Measurements from ENCODE around the gene MDP1.
A peak's percentile ranks its signal among the peaks of the same experiment; 100 is the strongest.

MDP1 gene

GRCh38 chr14:24179961-24180796, 35.7 kb downstream of the MDP1 start:
- DNase-seq, result no peak

GRCh38 chr14:24179294-24179960, 36.4 kb downstream of the MDP1 start:
- DNase-seq, result no peak

- no peak for DNase-seq
Measured at GRCh38 chr14:24178399-24179178, 37.3 kb downstream of the MDP1 start.

- DNase-seq, result no peak
Measured at GRCh38 chr14:24177891-24178290, 38.0 kb downstream of the MDP1 start.

GRCh38 chr14:24177041-24177825, 38.6 kb downstream of the MDP1 start:
- no peak for DNase-seq

- no peak for DNase-seq
Measured at GRCh38 chr14:24176599-24176998, 39.3 kb downstream of the MDP1 start.

GRCh38 chr14:24172871-24173281, 43.0 kb downstream of the MDP1 start:
- DNase-seq, result no peak

- no peak for DNase-seq
Measured at GRCh38 chr14:24172261-24172860, 43.5 kb downstream of the MDP1 start.

GRCh38 chr14:24171422-24172260, 44.2 kb downstream of the MDP1 start, which contains the start of gene REC8:
Gene REC8 (plus strand): TSS chr14:24172080. CDS start chr14:24172553, 473 bp downstream.
- peak; percentile 49 for DNase-seq

- no peak for DNase-seq
Measured at GRCh38 chr14:24167469-24168114, 48.3 kb downstream of the MDP1 start.

GRCh38 chr14:24165785-24166184, 50.1 kb downstream of the MDP1 start:
- DNase-seq, result no peak

- no peak for DNase-seq
Measured at GRCh38 chr14:24164518-24164991, 51.3 kb downstream of the MDP1 start.

Data from T-helper 9 cell (primary cell).